DND-41 (cell line): ENCODE results near the gene SHROOM1.
A peak's percentile ranks its signal among the peaks of the same experiment; 100 is the strongest.

Experiments used
- ATAC-seq: fragments of 200-7000 bp; cut with Tn5 transposase; 3 replicates; pipeline ENCODE4 v1.9.1; 2021; ENCODE audit warnings: low read depth; ENCODE audit not compliant: insufficient read depth
- DNase-seq: peaks from one replicate; pipeline ENCODE4 v3.0.0-alpha.2; 2020
- H2AFZ ChIP-seq: 2 replicates; pipeline ENCODE4 v1.6.0; 2012; ENCODE audit warnings: low read depth, low read length
- H3K27ac ChIP-seq: 2 replicates; pipeline ENCODE4 v1.5.1; 2012; ENCODE audit warnings: low read length, inconsistent platforms
- H3K27me3 ChIP-seq: fragments of 200-600 bp; sonication (generic); 2 replicates; pipeline ENCODE4 v1.6.0; 2012; ENCODE audit warnings: low read length, mild to moderate bottlenecking, inconsistent platforms; ENCODE audit not compliant: insufficient read depth, poor library complexity
- H3K36me3 ChIP-seq: 2 replicates; pipeline ENCODE4 v1.5.1; 2012; ENCODE audit warnings: low read length, inconsistent platforms; ENCODE audit not compliant: insufficient read depth
- H3K4me1 ChIP-seq: 2 replicates; pipeline ENCODE4 v1.5.1; 2012; ENCODE audit warnings: mild to moderate bottlenecking, low read length; ENCODE audit not compliant: insufficient read depth
- H3K4me2 ChIP-seq: 2 replicates; pipeline ENCODE4 v1.6.0; 2012; ENCODE audit warnings: mild to moderate bottlenecking, moderate library complexity, low read length, inconsistent platforms; ENCODE audit not compliant: insufficient read depth
- H3K4me3 ChIP-seq, 2 experiments: fragments of 200-600 bp in 1 of 2; shearing (Covaris generic) in 1 of 2; 2 replicates each; pipeline ENCODE4 v1.5.1; 2012 to 2016; ENCODE audit warnings: inconsistent platforms in 2 of 2, low read length in 2 of 2, mild to moderate bottlenecking in 2 of 2, low read depth in 1 of 2, moderate library complexity in 1 of 2
- H3K79me2 ChIP-seq: 2 replicates; pipeline ENCODE4 v1.6.0; 2012; ENCODE audit warnings: low read length, inconsistent platforms; ENCODE audit not compliant: insufficient read depth
- H3K9ac ChIP-seq: 2 replicates; pipeline ENCODE4 v1.6.0; 2012; ENCODE audit warnings: low read depth, mild to moderate bottlenecking, inconsistent platforms, low read length, moderate library complexity
- H3K9me3 ChIP-seq: 2 replicates; pipeline ENCODE4 v1.5.1; 2012; ENCODE audit warnings: low read length, moderate library complexity, mild to moderate bottlenecking, inconsistent platforms; ENCODE audit not compliant: insufficient read depth, severe bottlenecking
- H4K20me1 ChIP-seq: 2 replicates; pipeline ENCODE4 v1.6.0; 2012; ENCODE audit warnings: low read length; ENCODE audit not compliant: insufficient read depth
- EZH2 ChIP-seq: IDR thresholded peaks from 3 replicates; pipeline ENCODE4 v1.6.1; 2012; ENCODE audit warnings: borderline replicate concordance, low read depth, mild to moderate bottlenecking, moderate library complexity, low read length, inconsistent platforms; ENCODE audit not compliant: severe bottlenecking
- TF ChIP-seq, protein P1 (sequence below): IDR thresholded peaks from 2 replicates; pipeline ENCODE4 v1.5.1; 2012; ENCODE audit warnings: borderline replicate concordance, low read length, moderate library complexity, mild to moderate bottlenecking; ENCODE audit not compliant: poor library complexity, severe bottlenecking; ENCODE audit errors: extremely low read depth

Gene SHROOM1

GRCh38 chr5:132829742-132830435 is 558 bp downstream of the SHROOM1 start:
- no peaks in the 10 kb centered on the region for H3K9me3 ChIP-seq
- H3K36me3 ChIP-seq: no peaks in the 10 kb centered on the region; the same call in 1 of the 2 replicates
- H3K27ac ChIP-seq: no peak overlapping the region
- H3K27me3 ChIP-seq: peaks cover 43% of the 10 kb centered on the region
- H3K4me3 ChIP-seq: peak overlapping the region; percentile 11 to 54; a peak in 3 of 4 replicates
- no peaks in the 10 kb centered on the region for H4K20me1 ChIP-seq
- no peaks in the 10 kb centered on the region for H3K79me2 ChIP-seq
- H3K4me1 ChIP-seq: peaks cover 13% of the 10 kb centered on the region
- ATAC-seq (peak; percentile 96), DNase-seq (peak; percentile 75)
- peak; percentile 33 for TF ChIP-seq EZH2
- TF ChIP-seq, protein P1, sequence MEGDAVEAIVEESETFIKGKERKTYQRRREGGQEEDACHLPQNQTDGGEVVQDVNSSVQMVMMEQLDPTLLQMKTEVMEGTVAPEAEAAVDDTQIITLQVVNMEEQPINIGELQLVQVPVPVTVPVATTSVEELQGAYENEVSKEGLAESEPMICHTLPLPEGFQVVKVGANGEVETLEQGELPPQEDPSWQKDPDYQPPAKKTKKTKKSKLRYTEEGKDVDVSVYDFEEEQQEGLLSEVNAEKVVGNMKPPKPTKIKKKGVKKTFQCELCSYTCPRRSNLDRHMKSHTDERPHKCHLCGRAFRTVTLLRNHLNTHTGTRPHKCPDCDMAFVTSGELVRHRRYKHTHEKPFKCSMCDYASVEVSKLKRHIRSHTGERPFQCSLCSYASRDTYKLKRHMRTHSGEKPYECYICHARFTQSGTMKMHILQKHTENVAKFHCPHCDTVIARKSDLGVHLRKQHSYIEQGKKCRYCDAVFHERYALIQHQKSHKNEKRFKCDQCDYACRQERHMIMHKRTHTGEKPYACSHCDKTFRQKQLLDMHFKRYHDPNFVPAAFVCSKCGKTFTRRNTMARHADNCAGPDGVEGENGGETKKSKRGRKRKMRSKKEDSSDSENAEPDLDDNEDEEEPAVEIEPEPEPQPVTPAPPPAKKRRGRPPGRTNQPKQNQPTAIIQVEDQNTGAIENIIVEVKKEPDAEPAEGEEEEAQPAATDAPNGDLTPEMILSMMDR: peak; percentile 85
- peak overlapping the region; percentile 54 for H3K9ac ChIP-seq
- H3K4me2 ChIP-seq: peak overlapping the region; percentile 73
- peak overlapping the region; percentile 68 for H2AFZ ChIP-seq

- Histone ChIP-seq H4K20me1 (no peaks in the 10 kb centered on the region), H2AFZ (no peak overlapping the region), H3K4me3 (no peak overlapping the region), H3K27me3 (peaks cover 43% of the 10 kb centered on the region), H3K4me1 (peaks cover 13% of the 10 kb centered on the region), H3K4me2 (no peak overlapping the region), H3K27ac (no peak overlapping the region), H3K9me3 (no peaks in the 10 kb centered on the region), H3K9ac (no peak overlapping the region), H3K36me3 (no peaks in the 10 kb centered on the region; the same call in 1 of the 2 replicates), H3K79me2 (no peaks in the 10 kb centered on the region)
- DNase-seq: no peak
- ATAC-seq: no peak
- no peak for TF ChIP-seq EZH2
- TF ChIP-seq, protein P1: no peak
Observed at GRCh38 chr5:132828846-132829494, 1.5 kb downstream of the SHROOM1 start.

- no peak overlapping the region for H2AFZ ChIP-seq
- no peaks in the 10 kb centered on the region for H3K9me3 ChIP-seq
- no peaks in the 10 kb centered on the region for H3K79me2 ChIP-seq
- ATAC-seq (no peak), DNase-seq (no peak)
- H3K27ac ChIP-seq: no peak overlapping the region
- no peaks in the 10 kb centered on the region; the same call in 1 of the 2 replicates for H3K36me3 ChIP-seq
- H3K4me1 ChIP-seq: peaks cover 13% of the 10 kb centered on the region
- no peak overlapping the region for H3K4me2 ChIP-seq
- peaks cover 43% of the 10 kb centered on the region for H3K27me3 ChIP-seq
- H4K20me1 ChIP-seq: no peaks in the 10 kb centered on the region
- TF ChIP-seq, protein P1: no peak
- TF ChIP-seq EZH2: no peak
- H3K4me3 ChIP-seq: no peak overlapping the region
- H3K9ac ChIP-seq: no peak overlapping the region
Observed at GRCh38 chr5:132827943-132828673, 2.3 kb downstream of the SHROOM1 start.
